Tongue (tissue), 2 donors: Measurements from ENCODE around the gene EXD1. TPM values are rescaled to one million over a fixed set of nuclear protein-coding genes. Genes with fewer than 3 reads are reported as not detected.
"Not testable (repeated sequence)": the region's sequence is repeated elsewhere in the genome, so short reads cannot be mapped to it uniquely, and the experiment has no call there.

Experiments
- DNase-seq: peaks from one replicate; pipeline ENCODE4 v3.0.0-alpha.2; 2015
- total RNA-seq: library from RNA; depleted of rRNA; stranded (reverse); fragments of >200 nt; gene quantifications from one replicate; pipeline ENCODE4 v1.2.3, GENCODE V29; 2014

EXD1 gene
- not detected for total RNA-seq

DNA sequence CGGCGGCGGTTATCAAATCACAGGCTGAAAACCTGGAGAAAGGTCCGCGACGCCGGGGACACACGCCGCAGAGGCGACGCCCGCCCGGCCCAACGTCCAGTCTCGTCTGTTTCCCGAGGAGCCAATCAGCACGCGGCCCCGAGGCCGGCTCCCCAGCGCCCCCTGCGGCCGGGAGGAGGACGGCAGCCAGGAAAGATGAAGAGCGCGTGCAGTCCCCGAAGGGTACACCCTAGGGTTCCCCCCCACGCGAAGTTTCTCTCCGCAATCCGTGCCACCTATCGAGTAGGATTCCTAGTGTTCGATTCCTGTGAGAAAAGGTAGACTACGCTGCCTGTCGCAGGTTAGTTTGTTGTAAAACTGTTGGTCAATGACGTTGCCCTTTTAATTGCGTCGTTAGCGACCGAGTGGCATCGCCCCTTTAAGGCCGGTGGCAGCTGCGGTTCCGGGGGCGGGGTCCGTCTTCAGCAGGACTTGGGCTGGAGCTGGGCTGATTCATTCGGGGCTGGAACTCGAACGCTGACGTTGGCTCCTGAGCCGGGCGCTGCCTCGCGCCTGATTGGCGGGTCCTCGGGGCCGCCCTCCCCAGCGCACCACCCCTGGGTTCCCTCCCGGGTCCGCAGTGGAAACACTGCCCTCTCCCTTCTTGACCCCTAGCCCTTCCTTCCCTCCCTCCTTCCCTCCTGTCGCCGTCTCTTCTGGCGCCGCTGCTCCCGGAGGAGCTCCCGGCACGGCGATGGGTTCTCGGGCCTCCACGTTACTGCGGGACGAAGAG, at the start of gene EXD1, which contains the start of gene CHP1:
Gene EXD1, minus strand, starts transcription at position 108 of the 772 bp plus-strand sequence. CDS start 4,182 bp downstream, outside the sequence.
Gene CHP1, plus strand, starts transcription at position 619 of the 772 bp plus-strand sequence. Its CDS starts 115 bp downstream, at position 734.
- peak; percentile 99 for DNase-seq

DNA sequence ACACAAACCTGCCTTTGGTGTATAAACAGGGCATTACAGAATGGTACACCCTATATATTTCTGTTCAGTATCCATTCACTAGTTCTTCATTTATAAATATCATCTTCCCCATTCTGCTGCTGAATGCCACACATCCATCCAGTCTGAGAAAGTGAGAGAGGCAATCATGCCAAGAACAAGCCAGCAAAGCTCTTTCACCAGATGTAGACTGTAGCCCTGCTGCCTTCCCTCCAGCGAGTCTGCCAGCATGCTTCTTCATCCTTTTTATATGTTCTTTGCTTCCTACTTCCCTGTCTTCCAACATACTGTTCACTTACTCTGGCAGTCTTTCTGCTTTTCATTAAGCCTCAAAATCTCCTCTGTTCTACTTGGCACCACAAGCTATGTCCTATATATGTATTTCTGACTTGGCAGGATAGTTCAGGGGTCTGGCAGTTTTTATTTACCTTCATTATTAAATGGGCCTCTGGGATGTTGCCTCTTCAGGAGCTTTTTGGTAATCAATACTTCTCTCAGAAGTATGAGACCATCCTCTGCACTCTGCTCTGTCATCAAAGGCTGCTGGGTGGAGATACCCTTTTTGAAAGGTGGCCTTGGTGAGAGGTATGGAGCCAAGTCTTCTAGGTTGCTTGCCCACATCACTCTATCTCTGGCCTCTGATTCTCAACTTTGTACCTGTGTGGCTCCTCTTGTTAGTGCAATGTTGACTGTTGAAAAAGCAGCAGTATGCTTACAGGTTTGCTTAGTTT, 49.2 kb upstream of the EXD1 start:
- no peak for DNase-seq

GRCh38 chr15:41278319-41278718, 47.8 kb upstream of the EXD1 start:
- DNase-seq = no peak

GRCh38 chr15:41276831-41277230, 46.3 kb upstream of the EXD1 start:
- DNase-seq = no peak

GRCh38 chr15:41269887-41270286, 39.3 kb upstream of the EXD1 start:
- DNase-seq = no peak

- no peak for DNase-seq
Observed at GRCh38 chr15:41263891-41264351, 33.4 kb upstream of the EXD1 start.

GRCh38 chr15:41262571-41262970, 32.0 kb upstream of the EXD1 start:
- DNase-seq = no peak

DNA sequence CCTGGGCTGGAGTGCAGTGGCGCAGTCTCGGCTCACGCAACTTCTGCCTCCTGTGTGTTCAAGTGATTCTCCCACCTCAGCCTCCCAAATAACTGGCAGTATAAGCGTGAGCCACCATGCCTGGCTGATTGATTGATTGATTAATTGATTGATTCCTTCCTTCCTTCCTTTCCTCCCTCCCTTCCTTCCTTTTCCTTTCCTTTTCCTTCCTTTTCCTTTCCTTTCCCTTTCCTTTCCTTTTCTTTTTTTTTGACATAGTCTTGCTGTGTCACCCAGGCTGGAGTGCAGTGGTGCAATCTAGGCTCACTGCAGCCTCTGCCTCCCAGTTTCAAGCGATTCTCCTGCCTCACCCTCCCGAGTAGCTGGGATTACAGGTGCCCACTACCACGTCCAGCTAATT, 30.4 kb upstream of the EXD1 start:
- not testable (repeated sequence) for DNase-seq

DNA sequence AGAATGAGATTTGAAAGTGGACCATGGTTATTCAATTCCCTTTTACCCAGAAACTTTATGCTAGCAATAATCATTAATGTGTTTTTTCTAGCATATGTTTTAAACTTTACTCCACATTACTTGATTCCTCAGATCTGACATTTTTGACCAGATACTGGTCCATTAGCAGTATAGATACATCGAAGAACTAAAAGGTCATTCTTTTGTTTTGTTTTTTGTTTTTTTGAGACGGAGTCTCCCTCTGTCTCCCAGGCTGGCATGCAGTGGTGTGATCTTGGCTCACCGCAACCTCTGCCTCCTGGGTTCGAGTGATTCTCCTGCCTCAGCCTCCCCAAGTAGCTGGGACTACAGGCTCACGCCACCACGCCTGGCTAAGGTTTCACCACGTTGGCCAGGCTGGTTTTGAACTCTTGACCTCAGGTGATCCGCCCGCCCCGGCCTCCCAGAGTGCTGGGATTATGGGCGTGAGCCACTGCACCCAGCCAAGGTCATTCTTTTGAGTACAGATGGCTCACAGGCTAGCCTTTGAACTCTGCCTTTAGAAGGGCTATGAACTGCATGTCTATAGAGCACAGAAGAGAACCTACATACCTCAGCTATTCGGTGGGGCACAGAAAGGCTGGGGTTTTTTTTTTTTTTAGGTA, 29.1 kb upstream of the EXD1 start:
- no peak for DNase-seq

GRCh38 chr15:41258750-41259471, 28.4 kb upstream of the EXD1 start:
- no peak for DNase-seq

DNA sequence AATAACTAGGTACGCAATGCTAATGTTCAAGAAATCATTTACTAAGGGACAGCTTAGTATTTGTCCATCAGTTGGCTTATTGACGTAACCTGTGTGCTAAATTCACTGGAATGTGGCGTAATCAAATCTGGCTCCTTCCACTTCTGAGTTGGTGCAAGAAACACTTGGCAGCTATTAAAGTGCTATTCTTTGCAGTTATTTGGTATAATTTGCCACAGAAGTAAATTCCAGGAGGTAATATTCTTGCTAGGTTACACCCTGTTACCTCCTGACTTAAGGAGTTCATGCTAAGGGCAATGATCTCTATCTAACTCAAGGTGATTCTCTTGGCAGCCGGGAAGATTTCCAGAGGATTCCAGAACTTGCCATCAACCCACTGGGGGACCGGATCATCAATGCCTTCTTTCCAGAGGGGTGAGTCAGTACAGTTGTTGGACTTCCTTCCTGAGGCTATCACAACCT, 26.1 kb upstream of the EXD1 start:
- DNase-seq = no peak

DNA sequence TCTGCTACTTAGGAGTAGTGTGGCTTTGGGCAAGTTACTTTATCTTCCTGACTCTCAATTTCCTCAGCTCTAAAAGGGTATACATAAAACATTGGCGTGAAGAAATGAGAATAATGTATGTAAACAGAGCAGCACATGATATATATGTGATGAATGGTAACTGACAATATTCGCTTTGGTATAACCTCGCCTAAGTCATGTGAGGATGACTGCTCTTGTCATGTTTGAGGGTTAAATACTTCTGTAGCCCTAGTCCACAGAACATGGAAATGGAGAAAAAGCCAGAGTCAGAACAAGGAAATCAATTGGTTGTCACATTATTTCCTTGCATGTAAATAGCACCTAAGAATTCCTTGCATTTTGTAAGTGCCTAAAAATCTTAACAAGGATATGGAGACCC, 25.5 kb upstream of the EXD1 start:
- DNase-seq = no peak

GRCh38 chr15:41254560-41254959, 24.0 kb upstream of the EXD1 start:
- DNase-seq = no peak

DNA sequence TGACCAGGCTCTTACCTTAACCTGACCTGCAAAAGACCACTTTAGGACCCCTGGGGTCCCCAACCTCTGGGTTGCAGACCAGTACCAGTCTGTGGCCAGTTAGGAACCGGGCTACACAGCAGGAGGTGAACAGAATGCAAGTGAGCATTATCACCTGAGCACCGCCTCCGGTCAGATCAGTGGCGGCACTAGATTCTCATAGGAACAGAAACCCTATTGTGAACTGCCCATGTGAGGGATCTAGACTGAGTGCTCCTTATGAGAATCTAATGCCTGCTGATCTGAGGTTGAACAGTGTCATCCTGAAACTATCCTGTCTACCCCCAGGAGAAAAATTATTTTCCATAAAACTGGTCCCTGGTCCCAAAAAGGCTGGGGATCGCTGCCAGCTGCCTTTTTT, 20.9 kb upstream of the EXD1 start:
- DNase-seq = no peak

GRCh38 chr15:41250745-41251144, 20.2 kb upstream of the EXD1 start:
- not testable (repeated sequence) for DNase-seq

GRCh38 chr15:41241221-41241964, 10.8 kb upstream of the EXD1 start:
- DNase-seq = peak; percentile 40

DNA sequence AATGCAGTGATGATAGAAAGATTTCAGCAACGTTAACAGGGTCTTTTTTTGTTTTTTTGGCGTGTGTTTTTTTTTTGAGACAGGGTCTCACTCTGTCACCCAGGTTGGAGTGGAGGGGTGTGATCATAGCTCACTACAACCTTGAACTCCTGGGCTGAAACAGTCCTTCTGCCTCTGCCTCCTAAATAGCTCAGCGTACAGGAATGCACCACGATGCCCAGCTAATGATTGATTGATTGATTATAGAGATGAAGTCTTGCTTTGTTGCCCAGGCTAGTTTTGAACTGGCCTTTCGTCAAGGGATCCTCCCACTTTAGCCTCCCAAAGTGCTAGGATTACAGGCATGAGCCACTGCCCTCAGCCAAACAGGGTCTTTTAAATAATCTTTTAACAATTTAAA, 7.5 kb upstream of the EXD1 start:
- no peak for DNase-seq

DNA sequence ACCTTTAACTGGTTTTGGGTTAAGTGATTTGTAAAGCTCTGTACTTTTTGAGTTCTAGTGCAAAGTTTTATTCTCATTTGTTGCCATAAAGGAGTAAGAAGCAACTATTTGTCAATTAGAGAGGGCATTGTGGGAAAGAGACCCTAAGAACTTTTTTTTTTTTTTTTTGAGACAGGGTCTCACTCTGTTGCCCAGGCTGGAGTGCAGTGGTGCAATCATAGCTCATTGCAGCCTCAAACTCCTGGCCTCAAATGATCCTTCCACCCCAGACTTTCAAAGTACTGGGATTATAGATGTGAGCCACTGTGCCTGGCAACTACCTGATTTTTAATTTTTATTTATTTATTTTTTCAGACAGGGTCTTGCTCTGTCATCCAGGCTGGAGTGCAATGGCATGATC, 5.4 kb upstream of the EXD1 start:
- DNase-seq = no peak

DNA sequence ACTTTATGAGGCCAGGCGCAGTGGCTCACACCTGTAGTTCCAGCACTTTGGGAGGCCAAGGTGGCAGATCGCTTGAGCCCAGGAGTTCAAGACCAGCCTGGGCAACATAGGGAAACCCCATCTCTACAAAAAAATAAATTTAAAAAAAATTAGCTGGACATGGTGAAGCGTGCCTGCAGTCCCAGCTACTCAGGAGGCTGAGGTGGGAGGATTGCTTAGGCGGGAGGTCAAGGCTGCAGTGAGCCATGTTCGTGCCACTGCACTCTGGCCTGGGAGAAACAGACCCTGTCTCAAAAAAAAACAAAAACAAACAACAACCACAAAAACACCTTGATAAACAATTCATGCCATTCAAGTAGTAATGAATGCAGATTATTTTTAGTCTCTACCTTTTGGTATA, 4.7 kb upstream of the EXD1 start:
- DNase-seq = not testable (repeated sequence)

DNA sequence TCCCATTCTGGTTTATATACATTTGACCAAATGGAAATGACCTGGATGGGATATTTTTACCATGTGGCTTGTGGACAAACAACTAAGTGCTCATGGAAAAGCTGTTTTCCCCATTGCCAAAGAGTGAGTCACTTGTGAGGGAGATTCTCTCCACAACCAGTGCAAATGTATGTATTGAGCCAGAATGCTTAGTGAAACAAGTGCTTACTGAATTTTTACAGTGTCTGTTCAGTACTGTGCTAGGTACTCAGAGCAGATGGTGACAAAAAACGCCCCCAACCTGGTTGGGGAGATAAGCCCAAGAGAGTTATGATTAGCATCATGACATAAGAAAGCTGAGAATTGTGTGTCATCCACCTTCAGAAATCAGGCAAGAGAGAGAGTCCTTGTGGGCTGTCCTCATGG, 2.8 kb upstream of the EXD1 start:
- DNase-seq = no peak
